ENCODE results near the gene HLCS.

The HLCS gene

DNA sequence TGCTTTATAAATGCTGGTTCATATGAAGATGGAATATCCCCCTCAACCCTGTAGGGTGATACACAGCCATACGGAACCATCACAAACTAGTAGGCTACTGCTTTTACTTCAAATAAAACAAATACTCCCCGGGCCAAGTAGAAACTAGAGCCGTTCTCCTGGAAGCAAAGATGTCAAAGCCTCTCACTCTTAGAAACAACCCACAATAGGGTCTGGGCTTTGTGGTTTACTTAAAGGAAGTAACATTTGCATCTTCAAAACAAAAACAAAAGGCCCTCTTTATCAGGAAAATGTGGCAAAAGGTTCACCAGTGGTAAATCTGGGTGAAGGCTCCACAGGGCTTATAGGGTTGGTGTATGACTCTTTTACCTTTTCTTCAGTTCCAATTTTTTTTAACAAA lies 49.8 kb downstream of the HLCS start:
- H3K27ac ChIP-seq = no peak overlapping the region
- TF ChIP-seq, protein P1, sequence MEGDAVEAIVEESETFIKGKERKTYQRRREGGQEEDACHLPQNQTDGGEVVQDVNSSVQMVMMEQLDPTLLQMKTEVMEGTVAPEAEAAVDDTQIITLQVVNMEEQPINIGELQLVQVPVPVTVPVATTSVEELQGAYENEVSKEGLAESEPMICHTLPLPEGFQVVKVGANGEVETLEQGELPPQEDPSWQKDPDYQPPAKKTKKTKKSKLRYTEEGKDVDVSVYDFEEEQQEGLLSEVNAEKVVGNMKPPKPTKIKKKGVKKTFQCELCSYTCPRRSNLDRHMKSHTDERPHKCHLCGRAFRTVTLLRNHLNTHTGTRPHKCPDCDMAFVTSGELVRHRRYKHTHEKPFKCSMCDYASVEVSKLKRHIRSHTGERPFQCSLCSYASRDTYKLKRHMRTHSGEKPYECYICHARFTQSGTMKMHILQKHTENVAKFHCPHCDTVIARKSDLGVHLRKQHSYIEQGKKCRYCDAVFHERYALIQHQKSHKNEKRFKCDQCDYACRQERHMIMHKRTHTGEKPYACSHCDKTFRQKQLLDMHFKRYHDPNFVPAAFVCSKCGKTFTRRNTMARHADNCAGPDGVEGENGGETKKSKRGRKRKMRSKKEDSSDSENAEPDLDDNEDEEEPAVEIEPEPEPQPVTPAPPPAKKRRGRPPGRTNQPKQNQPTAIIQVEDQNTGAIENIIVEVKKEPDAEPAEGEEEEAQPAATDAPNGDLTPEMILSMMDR (IDR thresholded peaks at IDR 0.05) = no peak
- no peak overlapping the region for H3K4me3 ChIP-seq
- intact Hi-C loops (cut with DNase I; ENCODE audit: low total_unique reads) = no loop called here
- no peak for DNase-seq
- H3K36me3 ChIP-seq = no peaks in the 10 kb centered on the region
- no peaks in the 10 kb centered on the region for H3K9me3 ChIP-seq
- H3K27me3 ChIP-seq = no peaks in the 10 kb centered on the region
- H3K4me1 ChIP-seq = peaks cover 0 to 2% (median 0%) of the 10 kb centered on the region in 4 donors

DNA sequence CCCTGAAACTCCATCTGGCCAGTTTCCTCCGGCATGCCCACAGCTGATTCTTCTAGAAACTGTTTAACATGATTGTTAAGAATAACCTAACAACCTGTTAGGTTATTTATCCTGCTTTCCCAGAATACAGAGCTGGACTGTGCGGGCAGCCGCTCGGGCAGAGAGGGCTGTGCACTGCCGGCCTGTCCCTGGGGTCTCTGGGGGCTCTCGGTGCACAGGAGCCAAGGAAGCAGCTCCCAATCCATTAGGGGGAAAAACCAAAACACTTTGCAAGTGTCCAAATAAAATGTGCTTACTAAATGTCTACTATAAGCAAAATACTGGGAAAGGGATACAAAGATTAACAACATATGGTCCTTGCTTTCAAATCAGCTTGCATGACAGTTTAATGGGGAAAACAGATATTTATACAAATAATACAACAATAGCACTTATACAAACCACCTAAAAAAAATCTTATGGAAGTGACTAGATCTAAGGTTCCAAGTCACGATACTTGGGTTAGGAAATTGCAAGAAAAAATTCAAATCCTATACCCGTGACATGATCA lies 50.7 kb downstream of the HLCS start:
- Histone ChIP-seq H3K4me1 (peaks cover 0 to 2% (median 0%) of the 10 kb centered on the region in 4 donors), H3K27me3 (no peaks in the 10 kb centered on the region), H3K9me3 (no peaks in the 10 kb centered on the region), H3K36me3 (no peaks in the 10 kb centered on the region), H3K27ac (no peak overlapping the region), H3K4me3 (no peak overlapping the region)
- TF ChIP-seq, protein P1 (IDR thresholded peaks at IDR 0.05) = no peak
- DNase-seq = no peak
- intact Hi-C loops (cut with DNase I; ENCODE audit: low total_unique reads) = no loop called here

DNA sequence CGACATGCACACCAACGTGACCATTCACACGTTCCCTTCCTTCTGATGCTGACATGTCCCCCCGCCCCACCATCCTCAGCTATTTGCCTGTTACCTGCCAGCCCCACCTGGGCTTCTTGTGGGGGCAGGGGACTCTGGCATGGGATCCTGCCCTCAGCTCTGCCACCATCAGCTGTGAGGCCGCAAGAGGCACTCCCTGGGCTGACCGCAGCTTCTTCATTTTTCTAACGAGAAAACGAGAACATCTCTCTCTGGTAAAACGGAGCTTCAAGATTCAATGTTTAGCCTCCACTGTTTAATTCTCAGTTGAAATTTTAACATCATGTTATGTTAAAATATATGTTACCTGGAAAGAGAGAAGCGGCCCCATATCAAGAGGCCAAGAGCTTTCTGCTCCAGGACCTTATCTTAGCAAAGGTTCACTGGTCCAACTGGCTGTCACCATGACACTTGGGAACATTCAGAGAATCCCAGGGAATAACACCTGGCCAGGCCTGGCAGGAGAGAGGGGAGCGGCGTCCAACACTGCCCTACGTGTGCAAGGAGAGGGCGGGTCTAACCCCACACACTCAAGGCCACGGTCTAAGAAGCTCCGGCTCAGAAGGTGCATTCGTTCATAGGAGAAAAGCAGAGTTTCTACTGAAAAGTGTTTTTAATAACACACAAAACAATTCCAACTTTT lies 51.3 kb downstream of the HLCS start:
- TF ChIP-seq, protein P1 (IDR thresholded peaks at IDR 0.05) = no peak
- Histone ChIP-seq H3K27ac (no peak overlapping the region), H3K36me3 (no peaks in the 10 kb centered on the region), H3K4me1 (peaks cover 0 to 2% (median 0%) of the 10 kb centered on the region in 4 donors), H3K4me3 (no peak overlapping the region), H3K9me3 (no peaks in the 10 kb centered on the region), H3K27me3 (no peaks in the 10 kb centered on the region)
- intact Hi-C loops (cut with DNase I; ENCODE audit: low total_unique reads) = no loop called here
- DNase-seq = no peak

DNA sequence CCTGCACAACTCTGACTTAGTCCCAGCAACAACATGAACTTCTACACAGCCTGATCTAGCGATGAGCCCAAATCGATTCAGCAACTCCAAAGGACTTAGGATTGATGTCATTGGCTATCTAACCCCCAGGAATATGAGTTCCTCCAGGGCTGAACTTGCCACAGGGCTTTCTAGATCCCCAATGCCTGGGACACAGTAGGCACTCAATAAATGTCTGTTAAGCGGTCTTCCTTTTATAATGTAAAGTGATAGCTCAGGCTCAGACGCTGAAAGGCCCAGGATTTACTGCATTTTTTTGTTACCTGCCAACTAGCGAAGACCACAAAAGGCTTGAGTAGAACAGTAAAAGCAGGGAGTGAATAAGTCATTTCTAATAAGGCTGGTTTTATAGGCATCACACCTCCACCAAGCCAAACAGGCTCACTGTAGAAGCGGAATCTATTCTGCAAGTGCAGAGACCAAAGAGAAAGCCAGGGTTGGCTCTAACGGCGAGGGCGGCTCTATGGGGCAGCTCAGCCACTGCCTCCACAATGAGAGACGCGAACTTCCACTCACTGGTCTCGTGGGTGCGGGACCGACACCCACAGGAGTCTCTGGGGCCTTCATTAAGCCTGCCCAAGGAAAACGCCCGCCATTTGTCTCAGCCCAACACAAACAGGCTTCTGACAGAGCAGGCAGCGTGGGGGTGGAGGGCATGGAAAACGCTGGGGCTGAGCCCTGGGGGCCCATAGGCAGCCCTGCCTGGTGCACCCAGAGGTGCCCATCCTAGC lies 52.0 kb downstream of the HLCS start:
- intact Hi-C loops (cut with DNase I; ENCODE audit: low total_unique reads) = no loop called here
- H3K9me3 ChIP-seq = no peaks in the 10 kb centered on the region

DNA sequence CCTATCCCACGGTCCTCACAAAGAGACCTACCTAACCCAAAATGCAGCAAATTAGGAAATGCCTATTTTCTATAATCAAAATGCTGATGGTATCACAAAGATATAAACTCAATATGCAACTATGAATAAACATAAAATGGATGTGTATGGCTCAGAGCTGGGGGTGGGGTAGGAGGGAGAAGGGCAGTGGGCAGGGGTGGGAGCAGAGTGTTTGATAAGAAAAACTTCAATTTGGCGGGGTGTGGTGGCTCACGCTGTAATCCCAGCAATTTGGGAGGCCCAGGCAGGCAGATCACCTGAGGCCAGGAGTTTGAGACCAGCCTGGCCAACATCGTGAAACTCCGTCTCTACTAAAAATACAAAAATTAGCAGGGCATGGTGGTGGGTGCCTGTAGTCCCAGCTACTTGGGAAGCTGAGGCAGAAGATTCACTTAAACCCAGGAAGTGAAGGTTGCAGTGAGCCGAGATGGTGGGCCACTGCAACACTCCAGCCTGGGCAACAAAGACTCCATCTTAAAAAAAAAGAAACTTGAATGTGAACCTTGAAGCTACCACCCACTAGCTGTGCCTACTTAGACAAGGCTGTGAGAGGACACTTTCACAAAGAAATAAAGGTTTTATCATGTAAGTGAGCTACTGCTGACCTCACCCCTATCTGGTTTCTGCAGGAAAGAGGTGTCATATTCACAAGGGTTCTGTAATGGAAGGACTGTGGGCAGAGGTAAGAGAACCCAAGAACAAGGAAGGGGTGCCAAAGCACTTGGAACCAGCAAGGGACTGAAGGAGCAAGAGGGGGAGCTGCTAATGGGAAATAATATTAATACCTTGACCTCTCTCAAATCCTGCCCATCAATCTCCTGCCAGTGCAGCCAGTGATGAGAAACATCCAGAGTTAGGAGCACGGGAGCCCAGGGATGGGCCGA lies 53.0 kb downstream of the HLCS start:
- Histone ChIP-seq H3K4me3 (no peak overlapping the region), H3K9me3 (no peaks in the 10 kb centered on the region), H3K4me1 (peaks cover 0 to 2% (median 0%) of the 10 kb centered on the region in 4 donors), H3K27me3 (no peaks in the 10 kb centered on the region), H3K36me3 (no peaks in the 10 kb centered on the region), H3K27ac (no peak overlapping the region)
- DNase-seq = no peak
- intact Hi-C loops (cut with DNase I; ENCODE audit: low total_unique reads) = no loop called here
- TF ChIP-seq, protein P1 (IDR thresholded peaks at IDR 0.05) = no peak

More for the DNA sequence above, 52.0 kb downstream of the HLCS start:
- Histone ChIP-seq H3K27me3 (no peaks in the 10 kb centered on the region), H3K36me3 (no peaks in the 10 kb centered on the region), H3K4me1 (peaks cover 0 to 2% (median 0%) of the 10 kb centered on the region in 4 donors), H3K27ac (no peak overlapping the region), H3K4me3 (no peak overlapping the region)
- TF ChIP-seq, protein P1 (IDR thresholded peaks at IDR 0.05) = no peak
- no peak for DNase-seq
